DMS53 treated with DMSO at 0.1 percent for 48 hours (cell line): Measurements from ENCODE around the gene CSNK1D.

Source experiments
- DNase-seq: peaks from one replicate; lab custom pipeline; 2025; ENCODE audit not compliant: unreplicated experiment; lab: John Stamatoyannopoulos, UW

Gene CSNK1D

DNA sequence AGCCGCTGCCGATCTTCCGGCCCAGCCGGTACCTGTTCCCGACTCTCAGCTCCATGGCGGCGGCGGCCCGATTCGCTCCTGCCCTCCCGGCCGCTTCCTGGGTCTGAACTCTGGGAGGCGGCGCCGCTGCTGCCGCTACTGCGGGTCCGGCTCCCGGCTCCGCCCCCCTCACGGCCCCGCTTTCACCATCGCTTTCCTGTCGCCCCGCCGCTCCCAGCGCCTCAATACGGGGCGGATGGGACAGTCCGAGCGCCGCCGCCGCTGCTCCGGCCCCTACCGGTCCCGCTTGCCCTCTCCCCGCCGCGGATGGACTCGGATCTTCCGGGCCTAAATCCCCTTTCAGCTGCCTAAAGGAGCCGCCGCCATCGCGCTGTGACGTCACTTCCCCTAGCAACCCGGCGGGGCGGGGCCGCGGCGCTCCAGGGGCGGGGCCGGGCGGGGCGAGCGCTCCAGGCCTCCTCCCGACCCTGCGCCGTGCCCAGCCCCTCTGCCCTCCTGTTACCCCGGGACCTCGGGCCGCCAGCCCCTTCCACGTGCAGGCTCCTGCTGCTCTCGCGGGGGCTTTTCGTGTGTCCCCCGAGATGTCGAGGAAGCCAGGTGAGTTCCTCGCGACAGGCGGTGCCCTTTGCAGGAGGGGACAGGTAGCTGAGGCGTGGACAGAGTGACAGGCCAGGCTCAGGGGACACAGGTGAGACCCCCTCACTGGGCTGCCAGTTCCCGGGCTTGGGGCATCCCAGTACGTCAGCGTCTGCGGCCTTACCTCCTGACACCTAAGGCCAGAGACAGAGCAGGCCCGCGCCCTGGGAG is at the start of gene CSNK1D:
Gene CSNK1D (minus strand): TSS at position 374 of the 807 bp plus-strand sequence. CDS start 319 bp downstream, at position 55.
- DNase-seq = peak; percentile 62

DNA sequence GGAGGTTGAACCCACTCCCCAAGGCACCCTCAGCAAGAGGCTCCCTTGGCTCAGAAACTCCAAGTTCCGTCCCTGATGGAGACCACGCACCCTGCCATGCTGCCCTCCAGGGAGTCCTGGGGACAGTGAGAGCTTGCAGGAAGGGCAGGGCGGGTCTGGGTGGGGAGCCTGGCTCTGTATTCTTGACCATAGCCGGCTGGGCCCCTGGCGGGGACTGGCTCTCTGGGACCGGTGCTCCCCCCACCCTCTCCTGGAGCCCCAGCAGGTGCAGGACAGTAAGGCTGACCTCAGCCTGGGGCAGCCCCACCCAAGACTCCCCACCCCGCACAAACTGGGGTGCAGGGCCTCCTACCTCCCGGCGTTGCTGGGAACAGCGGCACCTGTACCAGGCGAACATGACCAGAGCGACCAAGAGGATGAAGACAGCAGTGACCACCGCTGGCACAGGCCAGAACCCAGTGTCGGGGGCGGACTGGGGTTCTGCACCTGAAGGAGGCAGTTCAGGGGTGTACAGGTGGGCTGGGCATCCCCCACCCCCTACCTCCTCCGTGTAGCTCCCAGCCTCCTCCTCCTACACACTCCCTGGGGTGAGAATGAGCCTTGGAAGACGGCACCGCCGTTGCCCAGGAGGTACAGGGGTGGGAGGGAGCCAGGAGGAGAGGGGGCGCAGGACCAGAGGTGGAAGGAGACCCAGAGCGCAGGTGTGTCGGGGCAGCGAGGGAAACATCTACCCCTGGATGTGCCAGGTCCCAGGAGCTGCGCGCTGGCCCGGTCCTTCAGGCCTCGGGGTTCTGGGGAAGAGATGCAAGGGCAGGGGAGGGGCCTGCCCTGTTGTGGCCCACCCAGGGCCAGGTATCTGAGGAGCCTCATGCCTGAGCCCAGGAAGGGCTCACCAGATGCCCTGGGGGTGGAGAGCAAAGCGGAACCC is 49.3 kb upstream of the CSNK1D start:
- no peak for DNase-seq

DNA sequence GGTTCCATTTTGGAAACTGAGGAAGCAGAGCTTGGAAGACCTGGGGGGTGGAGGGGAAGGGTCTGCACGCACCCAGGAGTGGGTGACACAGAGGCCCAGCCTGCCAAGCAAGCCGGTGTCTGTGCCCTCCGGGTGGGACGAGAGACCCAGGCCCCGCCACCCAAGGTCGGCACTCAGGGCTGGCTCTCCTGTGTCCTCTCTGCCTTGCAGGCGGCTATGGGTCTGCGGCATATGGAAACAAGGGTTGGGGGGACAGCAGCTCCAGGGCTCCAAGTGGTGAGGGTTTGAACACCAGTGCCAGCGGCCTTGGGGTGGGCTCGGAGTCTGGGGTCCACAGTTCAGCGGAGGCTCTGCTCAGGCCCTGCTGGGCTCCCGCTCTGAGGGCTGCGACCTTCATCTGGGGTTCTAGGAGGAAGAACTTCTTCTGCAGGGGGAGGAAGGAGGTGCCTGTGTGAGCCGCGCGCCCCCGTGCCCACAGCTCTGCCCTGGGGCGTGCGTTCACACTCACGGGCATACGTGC is 48.5 kb upstream of the CSNK1D start:
- DNase-seq = no peak

DNA sequence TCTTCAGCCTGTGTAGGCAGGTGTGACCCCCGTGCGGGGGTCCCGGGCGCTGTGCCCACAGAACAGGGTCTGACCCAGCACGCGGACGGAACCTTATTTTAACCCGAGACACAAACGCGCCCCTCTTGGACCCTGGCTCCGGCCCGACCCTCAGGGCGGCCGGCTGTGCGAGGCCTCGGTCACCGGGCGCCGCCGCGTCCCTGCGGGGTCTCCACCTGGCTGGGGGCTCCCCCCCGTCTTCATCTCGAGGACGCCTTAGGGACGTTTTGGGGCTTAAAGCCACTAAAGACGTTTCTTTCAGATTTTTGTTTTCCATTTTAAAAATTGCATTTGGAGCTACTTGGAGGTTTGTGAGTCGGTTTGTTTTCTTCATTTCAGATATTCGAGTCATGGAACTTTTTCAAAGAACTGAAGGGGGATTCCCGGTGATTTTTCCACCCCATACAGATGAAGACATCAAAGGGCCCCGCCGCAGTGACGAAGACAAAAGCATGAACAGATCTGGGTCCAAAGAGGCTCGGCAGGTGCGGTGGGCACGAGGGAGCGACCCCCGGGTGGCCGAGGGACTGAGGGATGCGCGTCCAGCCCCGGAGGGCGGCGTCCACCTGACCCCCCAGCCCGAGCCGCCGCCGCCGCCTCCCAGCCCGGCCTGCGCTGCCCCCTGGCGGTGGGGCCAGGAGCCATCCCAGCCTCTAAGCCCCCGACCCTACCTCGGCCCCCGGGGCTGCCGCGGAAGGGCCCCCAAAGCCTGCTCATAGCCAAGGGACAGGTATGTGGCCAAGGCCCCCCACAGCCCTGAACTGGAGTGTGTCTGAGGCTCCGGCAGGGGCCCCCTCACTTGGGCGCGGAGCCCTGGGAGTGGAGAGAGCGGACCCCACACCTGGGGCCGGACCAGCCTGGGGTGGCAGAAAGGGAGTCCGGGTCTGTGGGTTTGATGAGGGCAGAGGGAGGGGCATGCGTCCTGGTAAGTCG is 47.7 kb upstream of the CSNK1D start:
- DNase-seq = no peak

DNA sequence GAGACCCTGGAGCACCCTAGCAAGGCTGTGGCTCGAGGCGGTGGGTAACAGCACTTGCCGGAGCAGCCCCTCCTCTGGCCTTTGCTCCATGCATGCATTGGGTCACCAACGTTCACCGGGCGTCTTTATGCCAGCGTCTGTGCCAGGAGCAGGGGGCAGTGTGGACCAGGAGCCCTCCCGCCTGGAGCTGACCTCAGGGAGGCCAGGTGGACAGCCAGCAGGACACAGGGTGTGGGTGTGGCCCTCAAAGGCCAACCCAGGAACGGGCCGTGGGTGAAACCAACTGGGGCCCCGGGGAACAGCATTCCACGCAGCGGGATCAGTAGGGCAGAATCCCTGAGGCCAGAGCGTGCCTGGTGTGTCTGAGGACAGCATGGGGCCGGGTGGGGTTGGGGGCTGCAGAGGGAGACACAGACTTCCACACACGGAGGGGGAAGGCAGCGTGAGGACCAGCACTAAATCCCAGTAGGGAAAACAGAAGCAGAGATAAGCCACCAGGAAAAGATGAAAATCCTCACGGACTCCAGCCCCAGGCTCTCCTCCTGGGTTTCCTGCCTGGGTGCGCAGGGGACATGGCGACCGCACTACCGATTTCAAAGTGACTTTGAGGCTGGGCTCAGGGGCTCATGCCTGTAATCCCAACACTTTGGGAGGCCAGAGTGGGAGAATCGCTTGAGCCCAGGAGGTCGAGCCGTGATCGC is 46.8 kb upstream of the CSNK1D start:
- peak; percentile 21 for DNase-seq

DNA sequence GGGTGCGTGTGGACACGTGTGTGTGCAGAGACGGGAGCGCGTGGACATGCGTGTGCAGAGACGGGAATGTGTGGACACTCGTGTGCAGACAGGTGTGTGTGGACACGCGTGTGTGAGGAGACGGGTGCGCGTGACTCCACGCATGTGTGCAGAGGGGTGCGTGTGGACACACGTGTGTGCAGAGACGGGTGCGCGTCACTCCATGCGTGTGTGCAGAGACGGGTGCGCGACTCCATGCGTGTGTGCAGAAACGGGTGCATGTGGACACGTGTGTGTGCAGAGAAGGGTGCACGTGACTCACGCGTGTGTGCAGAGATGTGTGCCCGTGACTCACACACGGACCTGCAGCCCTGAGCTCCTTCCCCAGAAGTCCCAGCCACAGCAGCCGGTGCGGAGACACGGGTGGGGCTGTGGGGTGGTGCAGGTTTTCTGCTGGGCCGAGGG is 46.1 kb upstream of the CSNK1D start:
- DNase-seq = no peak

DNA sequence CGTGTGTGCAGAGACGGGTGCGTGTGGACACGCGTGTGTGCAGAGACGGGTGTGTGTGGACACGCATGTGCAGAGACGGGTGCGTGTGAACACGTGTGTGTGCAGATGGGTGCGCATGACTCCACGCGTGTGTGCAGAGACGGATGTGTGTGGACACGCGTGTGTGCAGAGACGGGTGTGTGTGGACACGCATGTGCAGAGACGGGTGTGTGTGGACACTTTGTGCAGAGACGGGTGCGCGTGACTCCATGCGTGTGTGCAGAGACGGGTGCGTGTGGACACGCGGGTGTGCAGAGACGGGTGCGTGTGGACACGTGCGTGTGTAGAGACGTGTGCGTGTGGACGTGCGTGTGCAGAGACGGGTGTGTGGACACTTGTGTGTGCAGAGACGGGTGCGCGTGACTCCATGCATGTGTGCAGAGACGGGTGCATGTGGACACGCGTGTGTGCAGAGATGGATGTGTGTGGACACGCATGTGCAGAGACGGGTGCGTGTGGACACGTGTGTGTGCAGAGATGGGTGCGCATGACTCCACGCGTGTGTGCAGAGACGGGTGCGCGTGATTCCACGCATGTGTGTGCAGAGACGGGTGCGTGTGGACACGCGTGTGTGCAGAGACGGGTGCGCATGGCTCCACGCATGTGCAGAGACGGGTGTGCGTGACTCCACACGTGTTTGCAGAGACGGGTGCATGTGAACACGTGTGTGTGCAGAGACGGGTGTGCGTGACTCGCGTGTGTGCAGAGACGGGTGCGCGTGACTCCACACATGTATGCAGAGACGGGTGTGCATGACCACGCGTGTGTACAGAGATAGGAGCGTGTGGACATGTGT is 45.5 kb upstream of the CSNK1D start:
- no peak for DNase-seq

DNA sequence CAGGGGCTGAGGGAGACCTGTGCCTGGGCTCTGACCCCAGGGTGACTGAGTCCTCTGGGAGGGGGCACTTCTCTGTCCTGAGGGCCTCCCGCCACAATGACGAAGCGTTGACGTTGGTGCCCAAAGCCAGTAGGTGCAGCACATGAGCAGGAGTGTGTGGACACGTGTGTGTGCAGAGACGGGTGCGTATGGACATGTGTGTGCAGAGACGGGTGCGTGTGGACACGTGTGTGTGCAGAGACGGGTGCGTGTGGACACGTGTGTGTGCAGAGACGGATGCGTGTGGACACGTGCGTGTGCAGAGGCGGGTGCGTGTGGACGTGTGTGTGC is 44.6 kb upstream of the CSNK1D start:
- no peak for DNase-seq

DNA sequence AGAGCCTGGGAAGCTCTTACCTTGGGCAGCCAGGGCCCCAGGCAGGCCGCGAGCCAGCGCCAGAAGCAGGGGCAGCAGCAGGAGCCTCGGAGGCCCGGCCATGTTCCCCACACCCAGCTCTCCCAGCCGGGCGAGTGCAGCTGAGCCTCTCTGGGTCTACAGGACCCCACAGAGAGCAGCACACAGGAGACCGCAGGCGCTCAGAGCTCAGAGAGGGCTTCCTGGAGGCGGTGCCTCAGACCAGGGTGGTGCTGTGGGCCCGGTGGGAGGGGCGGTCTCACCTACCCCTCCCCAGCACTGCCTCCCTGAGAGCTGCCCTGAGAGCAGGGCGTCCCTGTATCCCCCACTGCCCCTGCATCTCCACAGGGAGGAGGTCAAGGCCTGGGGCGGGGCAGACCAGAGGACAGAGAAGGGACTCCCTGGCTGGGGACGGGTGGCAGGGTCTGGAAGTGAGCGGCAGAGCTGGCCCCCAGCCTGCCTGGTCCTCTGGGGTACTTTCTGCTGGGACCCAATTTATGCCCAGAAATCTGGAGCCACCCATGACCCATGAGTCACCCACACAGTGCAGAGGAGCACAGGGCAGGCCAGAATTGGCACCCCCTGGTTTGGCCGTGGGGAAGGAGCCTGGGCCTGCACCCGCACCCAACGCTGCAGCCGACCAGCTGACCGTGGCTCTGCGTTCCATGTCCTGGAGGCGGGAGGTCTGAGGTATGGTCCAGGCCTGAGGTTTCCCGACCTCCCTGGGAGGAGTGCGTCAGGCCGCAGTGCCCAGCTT is 44.1 kb upstream of the CSNK1D start, which contains the start of gene CD7:
Gene CD7 (minus strand): TSS at position 215 of the 775 bp plus-strand sequence. CDS start 113 bp downstream, at position 102.
- no peak for DNase-seq

DNA sequence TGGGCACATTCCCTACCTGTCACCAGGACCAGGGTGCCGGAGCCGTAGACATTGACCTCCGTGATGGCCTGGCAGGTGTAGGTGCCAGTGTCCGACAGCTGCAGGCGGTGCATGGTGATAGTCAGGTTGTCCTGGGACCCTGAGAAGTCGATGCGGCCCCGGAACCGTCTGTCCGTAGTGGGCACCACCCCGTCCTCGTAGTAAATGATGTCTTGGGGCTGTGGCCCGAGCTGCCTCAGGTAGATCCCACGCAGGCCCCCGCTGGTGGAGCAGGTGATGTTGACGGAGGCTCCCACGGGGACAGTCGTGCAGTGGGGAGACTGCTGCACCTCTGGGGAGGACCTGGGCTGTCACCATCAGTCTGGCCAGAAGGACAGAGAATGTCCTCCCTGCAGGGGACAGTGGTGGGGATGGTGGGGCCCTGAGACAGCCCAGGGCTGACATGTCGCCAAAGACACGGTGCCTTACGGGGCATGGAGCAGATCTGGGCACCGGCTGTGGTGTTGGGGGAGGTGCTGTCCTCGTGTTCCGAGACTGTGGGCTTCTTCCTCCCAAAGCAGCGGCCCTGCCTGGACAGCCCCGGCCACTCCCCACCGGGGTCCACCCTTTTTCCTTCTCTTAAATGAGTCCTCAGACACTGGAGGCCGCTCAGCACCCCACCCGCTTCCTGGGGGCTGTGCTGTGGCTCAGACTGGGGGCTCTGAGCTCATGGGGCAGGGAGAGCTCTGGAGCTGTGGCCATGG is 43.3 kb upstream of the CSNK1D start:
- no peak for DNase-seq

DNA sequence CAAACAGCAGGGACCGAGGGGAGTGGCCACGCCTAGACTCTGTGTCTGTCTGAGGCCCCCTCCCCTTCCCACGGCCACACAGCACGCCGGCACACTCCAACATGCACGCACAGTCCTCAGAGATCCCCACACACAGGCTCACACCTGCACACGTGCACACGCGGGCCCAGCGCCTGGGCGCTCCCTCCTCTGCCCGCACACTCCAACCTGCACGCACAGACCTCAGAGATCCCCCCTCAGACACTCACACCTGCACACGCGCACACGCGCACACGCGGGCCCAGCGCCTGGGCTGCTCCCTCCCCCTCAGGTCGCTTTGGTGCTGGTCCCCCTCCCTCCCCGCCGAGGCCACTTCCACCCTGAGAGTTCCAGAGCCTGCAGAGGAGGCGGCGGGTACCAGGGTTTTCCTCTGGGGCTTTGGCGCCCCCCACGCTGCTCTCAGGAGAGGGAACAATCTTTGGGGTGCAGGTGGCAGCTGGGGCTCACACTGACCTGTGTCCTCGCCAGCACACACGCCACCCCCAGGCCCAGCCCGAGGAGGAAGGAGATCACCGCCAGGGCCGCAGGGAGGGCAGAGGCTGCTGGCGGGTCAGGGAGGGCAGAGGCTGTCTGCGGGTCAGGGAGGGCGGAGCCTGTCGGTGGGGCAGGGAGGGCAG is 42.3 kb upstream of the CSNK1D start:
- no peak for DNase-seq

DNA sequence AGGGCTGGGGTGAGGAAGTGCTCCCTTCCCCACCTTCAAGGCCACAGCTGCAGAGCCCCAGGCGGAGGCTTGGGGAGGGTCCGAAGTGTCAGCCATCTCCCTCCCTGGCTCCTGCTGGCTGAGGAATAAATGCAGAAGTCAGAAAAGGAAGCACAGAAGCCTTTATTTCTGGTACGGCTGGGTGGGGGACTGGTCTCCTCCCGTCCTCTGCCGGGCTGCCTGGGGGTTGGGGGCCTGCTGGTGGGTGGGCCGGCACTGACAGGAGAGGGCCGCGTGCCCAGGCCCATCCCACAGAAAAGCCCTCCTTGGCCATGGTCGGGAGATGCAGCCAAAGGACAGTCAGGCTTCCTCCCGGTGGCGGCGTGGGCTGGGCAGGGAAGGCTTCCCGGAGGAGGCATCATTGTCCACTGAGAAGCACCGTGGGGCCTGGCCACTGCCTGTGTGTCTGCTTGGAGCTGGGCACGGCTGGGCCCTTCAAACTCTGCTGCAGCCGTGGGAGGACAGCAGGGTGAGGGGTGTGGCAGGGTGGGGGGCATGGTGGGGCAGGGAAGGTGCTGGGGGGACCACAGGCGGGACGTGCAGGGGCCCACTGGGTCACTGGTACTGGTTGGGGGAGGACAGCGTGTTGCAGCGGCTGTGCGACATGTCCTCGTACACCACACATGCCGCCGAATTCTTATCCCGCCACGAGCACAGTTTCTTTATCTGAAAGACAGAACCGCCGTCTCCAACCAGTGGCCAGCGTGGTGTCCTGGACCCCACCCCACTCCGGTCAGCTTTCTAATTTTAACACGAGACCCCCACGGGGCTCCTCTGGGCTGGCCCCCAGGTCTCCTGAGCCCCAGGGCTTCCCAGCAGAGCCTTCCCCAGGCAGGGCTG is 41.5 kb upstream of the CSNK1D start:
- no peak for DNase-seq

DNA sequence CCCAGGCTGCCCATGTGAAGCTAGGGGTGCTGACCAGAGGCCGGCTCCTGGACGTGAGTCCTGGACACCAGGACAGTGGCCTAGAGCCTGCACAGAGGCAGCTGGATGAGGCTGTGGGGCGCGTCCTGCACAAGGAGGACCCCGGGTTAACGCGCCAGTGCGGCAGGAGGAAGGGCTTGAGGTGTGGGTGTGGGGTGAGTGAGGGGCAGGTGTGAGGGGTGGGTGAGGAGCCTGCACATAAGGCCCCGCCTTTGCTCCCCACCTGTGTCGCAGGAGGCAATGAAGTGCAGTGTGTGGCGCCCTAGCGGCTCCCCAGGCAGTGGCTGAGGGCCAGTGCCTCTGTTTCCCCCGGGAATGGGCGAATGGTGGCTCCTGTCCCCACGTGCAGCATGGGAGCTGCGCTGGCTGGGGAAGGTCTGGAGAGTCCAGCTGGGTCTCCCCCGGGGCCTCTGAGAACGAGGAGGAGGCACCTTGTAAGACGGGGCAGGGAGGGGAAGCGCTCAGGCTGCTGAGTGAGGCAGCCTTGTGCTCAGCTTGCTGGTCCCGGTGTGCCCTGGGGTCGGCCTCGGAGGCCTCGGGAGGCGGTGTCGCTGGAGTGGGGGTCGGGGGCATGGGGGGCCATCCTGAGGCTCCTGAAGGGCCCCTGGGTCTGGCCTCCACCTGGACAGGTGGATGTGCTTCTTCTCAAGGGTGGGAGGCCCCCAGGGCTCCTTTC is 40.7 kb upstream of the CSNK1D start:
- no peak for DNase-seq

DNA sequence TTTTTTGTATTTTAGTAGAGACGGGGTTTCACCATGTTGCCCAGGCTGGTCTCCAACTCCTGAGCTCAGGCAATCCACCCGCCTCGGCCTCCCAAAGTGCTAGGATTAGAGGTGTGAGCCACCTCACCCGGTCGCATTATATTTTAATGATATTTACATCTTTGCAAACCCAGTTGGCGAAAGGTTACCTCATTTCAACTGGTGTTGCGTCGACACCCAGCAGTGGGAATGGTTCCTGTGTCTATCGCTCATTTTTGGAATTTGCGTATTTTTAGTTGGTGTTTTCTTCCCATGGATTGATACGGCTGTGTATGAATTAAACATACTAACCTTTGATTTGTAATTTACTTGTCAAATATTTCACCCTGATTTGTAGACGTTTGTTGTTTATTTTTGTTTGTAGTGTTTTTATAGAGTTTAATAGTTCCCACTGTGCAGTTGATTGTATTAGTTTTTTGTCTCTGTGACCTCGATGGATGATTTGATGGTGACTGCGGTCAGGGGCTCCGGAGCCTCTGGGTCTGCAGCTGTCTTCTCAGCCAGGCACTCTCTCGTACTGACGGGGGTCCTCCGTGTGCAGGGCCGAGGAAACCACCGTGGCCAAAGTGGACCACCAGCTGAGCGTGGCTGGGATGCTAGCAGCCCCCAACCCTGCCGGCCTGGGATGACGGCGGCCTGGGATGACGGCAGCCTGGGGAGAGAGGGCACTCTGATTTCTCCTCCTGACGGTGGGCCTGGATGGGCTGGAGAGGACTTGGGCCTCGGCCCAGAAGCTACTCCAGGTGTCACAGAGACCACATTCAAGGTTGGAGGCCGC is 39.9 kb upstream of the CSNK1D start:
- DNase-seq = no peak

DNA sequence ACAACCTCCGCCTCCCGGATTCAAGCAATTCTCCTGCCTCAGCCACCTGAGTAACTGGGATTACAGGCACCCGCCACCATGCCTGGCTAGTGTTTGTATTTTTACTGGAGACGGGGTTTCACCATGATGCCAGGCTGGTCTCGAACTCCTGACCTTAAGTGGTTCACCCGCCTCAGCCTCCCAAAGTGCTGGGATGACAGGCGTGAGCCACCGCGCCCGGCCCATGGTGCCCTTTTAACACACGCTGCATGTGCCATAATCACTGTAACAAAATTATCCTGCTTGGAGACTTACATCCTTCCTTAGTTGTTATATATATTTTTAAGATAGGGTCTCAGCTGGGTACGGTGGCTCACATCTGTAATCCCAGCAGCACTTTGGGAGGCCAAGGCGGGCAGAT is 38.5 kb upstream of the CSNK1D start:
- no peak for DNase-seq
